ENCODE data around the gene AKTIP. TPM values are rescaled to one million over a fixed set of nuclear protein-coding genes. Genes with fewer than 3 reads are reported as not detected.

The AKTIP gene
- total and polyA plus RNA-seq, 2 of the 4 experiments (the other 2 are of a cell fraction) = 17.7 to 19.9 TPM

DNA sequence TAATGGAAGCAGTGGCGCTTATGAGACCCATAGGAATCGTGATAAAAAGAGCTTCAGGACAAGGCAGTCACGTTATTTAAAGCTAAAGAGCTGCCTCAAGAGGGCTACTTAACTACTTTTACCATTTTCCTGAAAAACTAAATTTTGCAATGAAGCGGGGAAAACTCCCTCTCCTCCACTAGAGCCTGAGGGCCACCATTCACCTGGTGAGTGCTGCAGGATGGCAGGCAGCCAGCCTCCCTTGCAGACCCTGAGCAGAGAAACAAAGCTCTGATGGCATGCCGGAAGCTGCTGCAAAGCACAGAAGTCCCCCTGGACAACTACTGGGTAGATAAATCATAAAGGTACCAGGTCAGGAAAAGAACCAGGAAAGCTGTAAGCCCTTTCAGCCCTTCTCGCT lies 8.4 kb downstream of the AKTIP start:
- H2BK15ac ChIP-seq (ENCODE audit: low read depth, low read length) = no peak overlapping the region
- peaks cover 39% of the 10 kb centered on the region for H3K36me3 ChIP-seq (ENCODE audit: control insufficient read depth, insufficient read depth, low read length)
- ChIA-PET POLR2A (ENCODE audit: unreplicated experiment) (no interaction called here), CTCF (no interaction called here)
- no peak overlapping the region for H4K91ac ChIP-seq (ENCODE audit: insufficient read depth, low read depth, low read length)
- H2BK5ac ChIP-seq (ENCODE audit: low read depth, low read length, poor library complexity, severe bottlenecking) = no peak overlapping the region
- H3K4me2 ChIP-seq (ENCODE audit: low read depth, low read length) = no peak overlapping the region
- no peak overlapping the region for H4K8ac ChIP-seq (ENCODE audit: low read depth in 2 of 2, low read length in 2 of 2)
- H3K9ac ChIP-seq (ENCODE audit: low read depth, low read length) = no peak overlapping the region
- no peak overlapping the region for H3K4me3 ChIP-seq (ENCODE audit: insufficient read depth, low read depth, low read length)
- no peak overlapping the region for H2AK5ac ChIP-seq (ENCODE audit: low read depth, low read length)
- no CpG with 5 or more reads among the region's 6 CpGs for WGBS, 2 experiments (ENCODE audit: extremely low coverage in 2 of 2, insufficient read length in 1 of 2)
- H3K23ac ChIP-seq (ENCODE audit: low read depth, low read length) = no peak overlapping the region
- no peak overlapping the region for H3K56ac ChIP-seq (ENCODE audit: extremely low read depth, insufficient read depth, low read length)
- H3K18ac ChIP-seq (ENCODE audit: low read depth, low read length) = no peak overlapping the region
- no peak overlapping the region for H3K4ac ChIP-seq (ENCODE audit: low read depth, low read length)
- H3K9me1 ChIP-seq (ENCODE audit: insufficient read depth, low read length) = no peaks in the 10 kb centered on the region
- no peak overlapping the region for H2AFZ ChIP-seq (replicated peaks; ENCODE audit: low read length, poor library complexity)
- in situ Hi-C loops (cut with MboI; ENCODE audit: low sequenced_read_pairs) = no loop called here
- H2AK9ac ChIP-seq (replicated peaks; ENCODE audit: low read depth, low read length, poor library complexity) = no peak overlapping the region
- no peak for ATAC-seq (ENCODE audit: low read depth)
- H4K20me1 ChIP-seq (ENCODE audit: insufficient read depth, low read length) = no peaks in the 10 kb centered on the region
- H2BK20ac ChIP-seq (ENCODE audit: low read depth, low read length) = no peak overlapping the region
- no peaks in the 10 kb centered on the region; a peak in 1 of 4 replicates for H3K79me1 ChIP-seq (ENCODE audit: low read depth in 1 of 2, low read length in 2 of 2)
- intact Hi-C loops (cut with micrococcal nuclease) = no loop called here
- H2BK120ac ChIP-seq (ENCODE audit: low read depth, low read length) = no peak overlapping the region
- TF ChIP-seq MAFK (IDR thresholded peaks at IDR 0.05; ENCODE audit: low read depth, low read length) (no peak), BHLHE40 (IDR thresholded peaks at IDR 0.05; ENCODE audit: low read depth, low read length) (no peak), POLR2A (IDR thresholded peaks at IDR 0.05; ENCODE audit: low read depth, low read length) (no peak), CEBPB (IDR thresholded peaks at IDR 0.05; ENCODE audit: low read depth, low read length) (no peak)
- H3K4me1 ChIP-seq (ENCODE audit: control insufficient read depth, insufficient read depth, low read length) = no peaks in the 10 kb centered on the region
- H3K9me3 ChIP-seq (ENCODE audit: control insufficient read depth, insufficient read depth, low read length) = no peaks in the 10 kb centered on the region
- H3K14ac ChIP-seq (replicated peaks; ENCODE audit: low read depth, low read length) = no peak overlapping the region
- H3K27ac ChIP-seq (ENCODE audit: insufficient read depth, low read length) = no peak overlapping the region
- dilution Hi-C loops (cut with HindIII; ENCODE audit: low sequenced_read_pairs, unreplicated experiment) = no loop called here
- no peak overlapping the region for H4K5ac ChIP-seq (ENCODE audit: low read depth, low read length)
- H3K27me3 ChIP-seq (ENCODE audit: control insufficient read depth, insufficient read depth, low read length) = no peaks in the 10 kb centered on the region
- no TSS peak for BruUV-seq (replicated peaks)
- DNase-seq = no peak
